IPS DF 6.9 (cell line): ENCODE data around the gene SIGLEC8.

Experiments
- DNase-seq: peaks from one replicate; pipeline ENCODE4 v3.0.0-alpha.2; 2013; ENCODE audit warnings: low read depth, low spot score
- H3K27ac ChIP-seq: one replicate; pipeline ENCODE4 v1.5.1; 2013; ENCODE audit warnings: low read length, control low read depth
- H3K27me3 ChIP-seq: 2 replicates; pipeline ENCODE4 v1.6.1; 2013; ENCODE audit warnings: mild to moderate bottlenecking, low read length; ENCODE audit not compliant: control insufficient read depth, insufficient read depth
- H3K36me3 ChIP-seq: 2 replicates; pipeline ENCODE4 v1.6.1; 2013; ENCODE audit warnings: low read length; ENCODE audit not compliant: control insufficient read depth, insufficient read depth
- H3K4me1 ChIP-seq: 2 replicates; pipeline ENCODE4 v1.6.1; 2013; ENCODE audit warnings: low read length; ENCODE audit not compliant: control insufficient read depth, insufficient read depth
- H3K4me3 ChIP-seq: 2 replicates; pipeline ENCODE4 v1.5.1; 2013; ENCODE audit warnings: mild to moderate bottlenecking, low read length
- H3K9me3 ChIP-seq: 2 replicates; pipeline ENCODE4 v1.6.1; 2013; ENCODE audit warnings: low read length, inconsistent platforms; ENCODE audit not compliant: control insufficient read depth, insufficient read depth
- WGBS: extraction: QIAGEN DNeasy Blood & Tissue Kit; methylation state at CpG from one replicate; pipeline ENCODE4 v1.1.7; 2013; ENCODE audit warnings: mixed read lengths, missing lambda C conversion rate; ENCODE audit not compliant: insufficient read length, insufficient coverage; 5-methylcytosine and 5-hydroxymethylcytosine counted together

The SIGLEC8 gene

GRCh38 chr19:51407511-51408131 is 50.6 kb downstream of the SIGLEC8 start:
- Histone ChIP-seq H3K27ac (no peak overlapping the region), H3K27me3 (no peaks in the 10 kb centered on the region), H3K4me1 (peaks cover 1% of the 10 kb centered on the region; the same call in 1 of the 2 replicates), H3K9me3 (no peaks in the 10 kb centered on the region), H3K36me3 (no peaks in the 10 kb centered on the region; the same call in 1 of the 2 replicates), H3K4me3 (no peak overlapping the region)
- WGBS: no CpG with 5 or more reads among the region's 6 CpGs
- DNase-seq: no peak

GRCh38 chr19:51402117-51402516 is 56.1 kb downstream of the SIGLEC8 start:
- Histone ChIP-seq H3K4me3 (no peak overlapping the region), H3K27ac (no peak overlapping the region), H3K9me3 (peaks cover 4% of the 10 kb centered on the region), H3K4me1 (no peaks in the 10 kb centered on the region), H3K27me3 (no peaks in the 10 kb centered on the region), H3K36me3 (peaks cover 3% of the 10 kb centered on the region; the same call in 1 of the 2 replicates)
- WGBS: no CpG with 5 or more reads among the region's 9 CpGs
- no peak for DNase-seq
